ENCODE results near the gene CD19.

- TF ChIP-seq, protein P1, sequence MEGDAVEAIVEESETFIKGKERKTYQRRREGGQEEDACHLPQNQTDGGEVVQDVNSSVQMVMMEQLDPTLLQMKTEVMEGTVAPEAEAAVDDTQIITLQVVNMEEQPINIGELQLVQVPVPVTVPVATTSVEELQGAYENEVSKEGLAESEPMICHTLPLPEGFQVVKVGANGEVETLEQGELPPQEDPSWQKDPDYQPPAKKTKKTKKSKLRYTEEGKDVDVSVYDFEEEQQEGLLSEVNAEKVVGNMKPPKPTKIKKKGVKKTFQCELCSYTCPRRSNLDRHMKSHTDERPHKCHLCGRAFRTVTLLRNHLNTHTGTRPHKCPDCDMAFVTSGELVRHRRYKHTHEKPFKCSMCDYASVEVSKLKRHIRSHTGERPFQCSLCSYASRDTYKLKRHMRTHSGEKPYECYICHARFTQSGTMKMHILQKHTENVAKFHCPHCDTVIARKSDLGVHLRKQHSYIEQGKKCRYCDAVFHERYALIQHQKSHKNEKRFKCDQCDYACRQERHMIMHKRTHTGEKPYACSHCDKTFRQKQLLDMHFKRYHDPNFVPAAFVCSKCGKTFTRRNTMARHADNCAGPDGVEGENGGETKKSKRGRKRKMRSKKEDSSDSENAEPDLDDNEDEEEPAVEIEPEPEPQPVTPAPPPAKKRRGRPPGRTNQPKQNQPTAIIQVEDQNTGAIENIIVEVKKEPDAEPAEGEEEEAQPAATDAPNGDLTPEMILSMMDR (IDR thresholded peaks at IDR 0.05): no peak
- TF ChIP-seq POLR2A (IDR thresholded peaks at IDR 0.05): no peak
These were observed 32.7 kb downstream of the CD19 start for GRCh38 chr16:28964496-28964895.
